Fibroblast of skin of right quadriceps (primary cell): Measurements from ENCODE around the gene PTGDS.

ENCODE experiments used
- DNase-seq: peaks from one replicate; pipeline ENCODE4 v3.0.0-alpha.2; 2013

Gene PTGDS

DNA sequence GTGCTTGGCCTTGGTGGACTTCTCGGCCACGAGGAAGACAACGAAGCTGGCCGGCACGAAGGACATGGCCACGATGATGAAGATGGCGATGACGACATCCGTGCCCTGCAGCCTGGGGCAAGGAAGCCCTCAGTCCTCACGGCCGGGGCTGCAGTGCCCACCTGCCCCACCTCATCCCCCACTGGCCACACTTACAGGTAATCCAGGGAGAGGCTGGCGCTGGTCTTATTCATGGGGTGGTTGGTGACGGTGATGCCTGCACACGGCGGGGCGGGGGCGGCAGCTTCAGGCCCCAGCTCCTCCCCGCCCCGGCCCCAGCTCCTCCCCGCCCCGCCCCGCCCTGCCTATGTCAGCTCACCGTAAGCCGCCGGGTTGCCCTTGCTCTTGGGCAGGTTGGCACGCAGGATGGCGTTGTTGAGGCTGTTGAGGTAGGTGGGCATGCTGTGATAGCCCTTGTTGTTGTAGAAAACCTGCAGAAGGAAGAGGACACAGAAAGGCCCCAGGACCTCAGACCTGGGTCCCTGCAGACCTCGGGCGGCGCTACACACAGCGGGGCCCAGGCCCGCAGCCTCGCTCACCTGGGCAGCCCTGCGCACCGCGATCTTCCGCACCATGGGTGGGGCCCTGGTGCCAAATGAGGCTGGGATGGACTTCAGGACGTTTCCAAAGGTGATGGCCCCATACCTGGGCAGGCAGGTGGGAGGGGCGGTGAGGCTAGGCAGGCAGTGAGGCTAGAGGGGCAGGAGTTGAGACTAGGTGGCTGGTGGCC, 34.8 kb downstream of the PTGDS start:
- no peak for DNase-seq

DNA sequence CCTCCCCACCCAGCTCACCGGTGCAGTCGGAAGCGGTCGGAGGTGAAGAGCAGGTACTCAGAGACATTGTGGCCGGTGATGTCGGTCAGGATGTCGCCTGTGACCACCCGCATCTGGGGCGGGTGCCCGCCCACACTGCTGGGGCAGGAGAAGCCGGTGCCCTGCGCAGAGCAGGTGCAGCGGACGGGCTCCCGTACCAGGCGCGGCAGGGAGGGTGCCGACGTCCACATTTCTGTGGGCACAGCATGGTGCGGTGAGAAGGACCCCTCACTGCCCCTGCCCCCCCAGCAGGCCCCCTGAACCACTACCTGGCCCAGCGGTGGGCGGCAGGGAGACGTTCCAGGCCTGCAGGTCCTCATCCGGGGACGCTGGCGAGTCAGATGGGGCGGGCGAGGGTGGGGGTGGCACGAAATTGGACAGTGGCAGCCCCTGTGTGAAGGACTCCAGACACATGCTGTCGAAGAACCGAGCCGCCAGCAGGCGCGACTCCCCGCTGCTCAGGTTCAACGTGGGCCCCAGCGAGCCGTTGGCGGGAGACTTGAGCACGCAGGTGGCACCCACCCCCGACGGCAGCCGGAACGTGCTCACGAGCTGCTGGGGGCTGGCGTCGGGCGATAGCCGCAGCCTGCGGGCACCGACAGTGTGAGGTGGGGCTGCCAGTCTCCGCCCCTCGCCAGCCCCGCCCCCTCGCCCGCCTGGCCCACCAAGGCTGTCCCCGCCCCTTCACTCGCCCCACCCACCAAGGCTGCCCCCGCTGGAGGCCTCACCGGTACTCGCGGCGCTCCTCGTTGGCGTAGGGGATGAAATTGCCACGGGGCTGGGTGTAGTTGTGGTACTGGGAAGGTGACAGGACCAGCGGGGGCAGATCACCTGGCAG, 35.6 kb downstream of the PTGDS start:
- no peak for DNase-seq

DNA sequence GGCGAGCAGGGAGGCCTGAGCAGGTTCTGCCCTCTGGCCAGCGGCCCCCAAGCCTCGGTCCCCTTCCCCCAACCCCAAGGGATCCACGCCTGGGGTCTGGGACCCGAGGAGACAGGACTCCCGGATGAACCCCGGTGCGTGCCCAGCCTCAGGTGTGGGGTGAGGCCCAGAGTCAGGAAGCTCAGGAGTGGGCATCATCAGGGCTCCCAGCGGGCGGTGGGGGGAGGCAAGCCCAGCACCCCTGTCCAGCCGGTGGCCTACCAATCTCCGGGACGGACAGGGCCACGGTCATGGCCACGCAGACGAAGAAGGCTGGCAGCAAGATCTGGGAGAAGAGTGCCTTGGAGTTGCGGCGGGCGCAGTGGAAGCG, 36.3 kb downstream of the PTGDS start:
- no peak for DNase-seq

DNA sequence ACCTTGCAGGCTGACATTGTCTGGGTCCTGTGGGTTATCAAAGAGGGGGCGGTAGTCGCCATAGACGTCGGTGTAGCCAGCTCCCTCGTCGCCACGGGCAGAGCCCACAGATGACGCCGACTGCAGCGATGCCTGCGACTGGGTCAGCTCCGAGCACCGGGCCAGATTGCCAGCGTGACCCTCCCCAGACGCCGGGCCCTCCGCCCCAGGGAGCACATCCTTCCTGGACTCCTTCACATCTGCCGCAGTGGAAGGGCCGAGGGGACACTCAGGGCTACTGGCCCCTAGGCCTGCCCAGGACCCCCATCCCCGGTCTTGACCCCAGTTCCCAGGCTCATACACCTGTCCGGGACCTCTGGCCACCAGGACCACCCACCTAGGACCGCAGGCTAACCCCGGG, 36.9 kb downstream of the PTGDS start:
- no peak for DNase-seq

DNA sequence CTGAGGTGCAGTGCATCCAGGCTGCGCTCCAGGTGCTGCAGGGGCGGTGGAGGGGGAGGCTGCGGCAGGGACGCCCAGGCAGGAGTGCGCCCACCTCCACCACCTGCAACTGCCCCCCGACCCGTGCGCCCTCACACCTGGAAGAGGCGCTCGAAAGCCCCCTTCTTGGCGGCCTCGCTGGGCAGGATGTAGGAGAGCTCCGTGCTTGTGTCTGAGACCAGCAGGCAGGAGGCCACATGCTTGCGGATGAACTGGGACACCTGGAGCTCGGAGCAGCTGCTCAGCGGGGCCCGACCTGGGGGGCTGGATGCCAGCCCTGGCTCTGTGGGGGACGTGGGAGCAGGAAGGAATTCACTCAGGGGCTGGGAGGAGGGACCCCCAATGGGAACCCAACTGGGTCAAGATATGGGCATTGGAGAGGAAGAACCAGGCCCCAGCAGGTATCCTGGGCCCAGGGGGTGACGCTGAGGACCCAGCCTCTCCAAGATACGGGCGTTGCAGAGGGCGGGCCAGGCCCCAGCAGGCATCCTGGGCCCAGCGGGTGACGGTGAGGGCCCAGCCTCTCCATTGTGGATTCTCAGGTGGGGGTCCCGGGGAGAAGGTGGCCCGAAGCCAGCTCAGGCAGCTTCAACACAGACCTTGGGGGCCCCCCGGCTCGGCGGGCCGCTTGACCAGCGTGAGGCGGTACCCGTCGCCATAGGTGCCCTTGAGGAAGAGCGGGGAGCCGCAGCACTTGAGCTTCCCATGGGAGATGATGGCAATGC, 37.7 kb downstream of the PTGDS start:
- no peak for DNase-seq

DNA sequence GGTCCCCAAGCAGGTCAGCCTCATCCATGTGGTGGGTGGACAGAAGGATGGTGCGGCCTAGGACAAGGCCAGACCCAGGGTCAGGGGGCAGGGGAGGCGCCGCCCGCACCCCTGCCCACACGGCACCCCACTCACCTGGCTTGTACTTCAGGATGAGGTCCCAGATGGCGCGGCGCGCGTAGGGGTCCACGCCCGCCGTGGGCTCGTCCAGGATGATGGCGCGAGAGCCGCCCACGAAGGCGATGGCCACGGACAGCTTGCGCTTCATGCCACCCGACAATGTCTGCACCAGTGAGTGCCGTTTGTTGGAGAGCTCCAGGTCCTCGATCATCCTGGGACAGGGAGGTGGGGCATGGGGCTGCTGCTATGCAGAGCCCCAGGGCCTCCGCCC, 38.2 kb downstream of the PTGDS start:
- DNase-seq = no peak

DNA sequence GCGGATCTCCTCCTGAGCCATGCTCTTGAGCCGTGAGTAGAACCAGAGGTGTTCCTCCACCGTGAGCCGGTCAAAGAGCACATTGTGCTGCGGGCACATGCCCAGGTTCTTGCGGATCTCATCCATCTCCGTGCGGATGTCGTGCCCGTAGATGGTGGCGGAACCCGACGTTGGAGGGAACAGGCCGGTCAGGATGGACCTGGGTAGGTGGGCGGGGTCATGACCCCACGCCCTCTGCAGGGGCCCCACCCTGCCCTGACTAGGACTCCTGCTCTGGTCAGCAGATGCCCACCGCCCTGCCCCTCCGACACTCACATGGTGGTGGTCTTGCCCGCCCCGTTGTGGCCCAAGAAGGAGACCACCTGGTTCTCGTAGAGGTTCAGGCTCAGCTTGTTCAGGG, 38.7 kb downstream of the PTGDS start:
- DNase-seq = no peak

DNA sequence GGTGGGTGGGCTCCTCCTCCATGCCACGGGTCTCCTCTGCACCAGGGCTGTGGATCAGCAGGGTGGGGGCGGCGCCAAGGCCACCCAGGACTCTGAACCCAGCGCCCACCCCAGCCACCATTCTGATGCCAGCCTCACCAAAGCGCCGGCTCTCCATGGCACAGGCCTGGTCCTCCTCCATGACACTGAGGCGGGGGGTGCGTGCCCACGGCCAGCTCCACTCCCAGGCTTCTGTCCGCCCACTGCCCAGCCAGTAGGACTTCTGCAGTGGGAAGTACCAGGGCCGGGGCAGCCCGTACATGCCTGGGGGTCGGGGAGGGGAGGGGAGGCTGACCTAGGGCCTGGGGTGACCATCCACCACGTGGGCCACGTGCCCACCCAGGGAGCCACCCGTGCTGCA, 39.1 kb downstream of the PTGDS start:
- DNase-seq = no peak

DNA sequence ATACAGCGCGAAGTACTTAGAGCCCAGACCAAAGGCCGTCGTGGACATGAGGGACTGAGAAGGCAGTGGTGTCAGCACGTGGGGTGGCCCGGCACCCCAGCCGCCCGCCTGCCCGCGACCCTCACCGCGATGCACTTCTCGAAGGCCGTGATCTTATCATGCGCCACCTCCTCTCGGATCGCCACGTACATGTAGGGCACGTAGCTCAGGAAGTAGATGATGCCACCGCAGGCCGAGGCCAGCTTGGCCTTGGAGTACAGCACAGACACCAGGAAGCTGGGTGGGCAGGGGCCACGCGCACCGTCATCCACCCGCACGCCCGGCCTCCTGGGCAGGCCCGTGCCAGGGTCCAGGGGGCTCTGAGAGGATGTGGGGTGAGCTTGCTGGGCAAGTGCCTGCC, 39.8 kb downstream of the PTGDS start:
- DNase-seq = no peak

DNA sequence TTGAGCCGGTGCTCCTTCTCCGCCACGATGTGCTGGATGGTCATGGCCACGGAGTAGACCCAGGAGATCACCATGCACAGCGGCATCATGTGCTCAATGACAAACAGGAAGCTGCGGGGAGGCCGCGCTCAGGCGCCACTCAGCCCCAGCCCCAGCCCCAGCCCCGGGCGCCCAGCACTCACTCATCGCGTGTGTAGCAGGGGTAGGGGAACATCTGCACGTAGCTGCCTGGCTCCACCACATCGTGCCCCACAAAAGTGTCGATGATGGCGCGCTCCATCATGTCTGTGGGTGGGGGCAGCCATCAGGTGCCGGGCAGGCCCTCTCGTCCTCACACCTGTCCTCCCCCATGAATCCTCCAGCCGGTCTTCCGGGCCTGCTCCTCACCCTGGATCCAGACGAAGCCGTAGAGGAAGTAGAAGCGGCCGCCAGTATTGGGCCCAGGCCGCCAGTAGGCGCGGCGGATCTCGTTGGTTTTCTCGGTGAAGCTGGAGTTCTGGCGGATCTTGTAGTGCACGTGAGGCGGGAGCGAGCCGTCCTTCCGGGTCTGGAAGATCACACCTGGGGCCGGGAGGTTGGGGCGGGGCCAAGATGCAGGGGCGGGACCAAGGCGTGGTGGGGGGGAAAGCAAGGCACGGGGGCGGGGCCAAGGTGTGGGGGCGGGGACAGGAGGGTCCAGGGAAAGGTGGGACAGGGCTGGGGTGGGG, 40.6 kb downstream of the PTGDS start:
- no peak for DNase-seq

DNA sequence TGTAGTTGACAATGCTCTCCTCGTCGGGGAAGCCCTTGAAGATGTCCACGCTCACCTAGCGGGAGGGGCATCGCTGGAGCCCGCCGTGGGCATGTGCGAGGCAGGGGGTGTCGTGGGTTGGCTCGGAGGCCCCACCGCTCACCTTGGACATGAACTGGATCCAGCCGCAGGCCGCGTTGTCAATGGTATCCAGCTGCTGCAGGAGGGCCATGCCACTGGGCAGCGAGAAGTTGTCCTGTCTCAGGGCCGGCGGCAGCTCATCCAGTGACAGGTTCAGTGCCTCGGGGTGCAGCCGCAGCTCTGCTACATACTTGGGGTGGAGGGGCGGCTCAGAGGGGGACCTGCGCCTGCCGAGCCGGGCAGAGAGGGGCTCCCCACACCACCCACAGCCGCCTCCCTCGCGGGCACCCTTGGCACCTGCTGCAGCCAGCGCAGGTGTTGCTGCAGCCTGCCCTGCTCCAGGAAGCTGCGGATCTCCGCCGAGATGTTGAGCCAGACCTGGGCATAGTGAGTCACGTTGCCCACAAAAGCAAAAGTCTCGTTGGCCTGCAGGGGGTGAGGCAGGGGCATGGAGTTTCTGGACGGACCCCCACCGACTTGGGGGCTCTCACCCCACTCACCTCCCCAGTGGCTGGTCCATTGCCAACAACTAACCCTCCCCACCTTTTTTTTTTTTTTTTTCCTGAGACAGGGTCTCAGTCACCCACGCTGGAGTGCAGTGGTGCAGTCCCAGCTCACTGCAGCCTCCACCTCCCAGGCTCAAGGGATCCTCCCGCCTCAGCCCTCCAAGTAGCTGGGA, 41.7 kb downstream of the PTGDS start:
- DNase-seq = no peak

DNA sequence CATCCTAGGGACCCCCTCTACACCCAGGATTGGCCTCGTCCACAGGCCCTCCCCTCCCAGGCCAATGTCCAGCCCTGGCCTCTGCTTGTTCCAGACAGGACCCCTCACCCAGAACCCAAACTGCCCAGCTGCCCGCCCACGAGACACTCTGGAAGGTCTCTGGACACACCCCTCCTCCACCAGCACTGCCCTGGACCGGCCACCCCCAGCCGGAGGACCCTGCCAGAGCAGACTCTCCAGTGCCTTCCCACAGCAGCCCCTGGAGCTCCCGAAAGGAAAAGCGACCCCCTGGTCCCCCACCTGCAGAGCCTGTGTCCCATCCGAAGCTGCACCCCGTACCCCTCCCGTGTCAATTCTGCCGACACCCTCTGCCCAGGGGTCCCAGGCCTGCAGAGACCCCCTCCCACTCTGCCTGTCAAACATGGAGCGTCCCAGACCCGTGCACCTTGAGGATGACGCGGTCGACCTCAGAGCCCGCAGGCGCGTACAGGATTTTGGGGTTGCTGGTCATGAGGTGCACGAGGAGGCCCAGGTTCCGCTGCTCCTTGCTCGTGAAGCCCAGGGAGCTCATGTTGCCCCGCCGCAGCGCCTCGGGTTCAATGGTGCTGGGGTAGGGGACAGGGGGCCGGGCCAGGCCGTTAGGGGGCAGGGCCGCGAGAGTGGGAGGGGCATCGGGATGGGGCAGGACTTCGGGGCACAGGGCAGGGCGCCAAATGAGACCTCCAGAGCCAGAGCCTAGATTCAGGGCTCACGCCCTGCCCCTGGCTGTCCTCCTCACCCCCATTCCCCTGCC, 42.8 kb downstream of the PTGDS start:
- DNase-seq = no peak

DNA sequence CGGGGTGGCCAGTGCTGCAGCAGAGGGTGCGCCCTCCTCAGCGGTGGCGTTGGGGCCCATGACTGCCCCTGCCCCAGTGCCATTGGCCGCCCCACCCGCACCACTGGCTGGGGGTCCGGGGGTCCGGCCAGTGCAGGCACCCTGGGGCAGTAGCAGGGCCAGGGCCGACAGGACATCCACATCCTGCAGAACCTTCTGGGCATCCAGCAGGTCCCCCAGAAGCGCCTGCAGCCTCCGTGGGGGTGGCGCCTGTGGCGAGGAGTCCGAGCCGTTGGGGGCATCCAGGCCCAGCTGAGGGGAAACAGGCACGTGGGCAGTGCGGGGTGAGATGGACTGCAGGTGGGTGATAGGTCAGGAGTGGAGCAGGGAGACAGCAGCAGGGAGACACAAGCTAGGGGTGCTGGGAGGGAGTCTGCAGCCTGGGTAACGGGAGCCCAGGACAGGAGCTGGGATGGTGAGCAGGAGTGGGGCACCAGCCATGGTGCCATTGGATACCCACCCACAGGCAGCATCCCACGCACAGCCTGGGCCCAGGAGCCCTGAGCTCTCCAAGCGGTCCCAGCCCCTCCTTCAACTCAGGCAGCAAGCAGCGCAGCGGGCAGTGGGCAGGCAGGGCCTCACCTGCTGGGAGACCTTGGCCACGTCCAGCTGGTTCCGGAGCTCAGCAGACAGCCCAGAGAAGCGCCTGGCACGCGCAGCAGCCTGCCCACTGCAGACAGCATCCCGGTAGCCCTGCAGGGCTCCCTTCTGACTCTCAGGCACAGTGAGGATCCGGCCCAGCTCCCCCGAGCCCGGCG, 43.7 kb downstream of the PTGDS start:
- no peak for DNase-seq

DNA sequence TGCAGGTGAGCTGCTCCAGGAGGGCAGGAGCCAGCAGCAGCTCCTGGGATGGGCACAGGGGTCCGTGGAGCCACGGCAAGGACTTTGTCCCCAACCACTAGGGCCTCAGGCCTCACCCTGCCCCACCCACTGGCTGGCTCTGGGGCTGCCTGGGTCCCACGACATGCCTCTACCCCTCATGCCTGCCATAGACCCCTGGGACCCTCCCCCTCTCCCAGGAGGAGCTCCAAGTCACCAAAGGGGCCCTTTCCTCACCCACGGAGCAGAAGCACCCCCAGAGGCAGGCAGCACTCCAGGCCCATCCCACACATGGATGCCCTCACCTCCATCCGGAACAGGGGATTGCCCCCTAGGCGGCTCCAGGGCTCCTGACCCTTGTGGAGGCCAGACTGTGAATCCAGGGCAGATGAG, 44.3 kb downstream of the PTGDS start:
- no peak for DNase-seq

DNA sequence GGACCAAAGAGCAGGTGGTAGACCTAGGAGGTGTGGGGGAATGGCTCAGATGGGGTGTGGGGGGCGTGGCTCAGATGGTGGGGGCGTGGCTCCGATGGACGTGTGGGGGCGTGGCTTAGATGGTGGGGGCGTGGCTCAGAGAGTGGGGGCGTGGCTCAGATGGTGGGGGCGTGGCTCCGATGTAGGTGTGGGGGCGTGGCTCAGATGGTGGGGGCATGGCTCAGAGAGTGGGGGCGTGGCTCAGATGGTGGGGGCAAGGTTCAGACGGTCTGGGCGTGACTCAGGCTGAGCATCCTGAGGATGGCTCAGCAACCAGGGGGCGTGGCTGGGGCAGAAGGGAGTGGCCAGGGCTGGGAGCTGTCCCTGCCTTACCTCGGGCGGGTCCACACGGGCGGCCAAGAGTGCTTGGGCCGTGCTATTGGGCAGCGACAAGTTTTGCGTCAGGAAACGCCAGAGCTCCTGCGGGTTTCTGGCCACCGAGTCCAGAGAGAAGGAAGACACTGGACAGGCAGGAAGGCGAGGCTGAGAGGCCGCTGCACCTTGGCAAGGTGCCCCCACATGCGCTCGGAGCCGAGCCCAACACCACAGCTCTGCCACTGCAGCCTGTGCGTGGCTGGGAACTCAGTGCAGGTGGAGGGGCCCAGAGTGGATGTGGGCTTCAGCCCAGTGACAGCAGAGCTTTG, 44.8 kb downstream of the PTGDS start:
- peak; percentile 34 for DNase-seq

DNA sequence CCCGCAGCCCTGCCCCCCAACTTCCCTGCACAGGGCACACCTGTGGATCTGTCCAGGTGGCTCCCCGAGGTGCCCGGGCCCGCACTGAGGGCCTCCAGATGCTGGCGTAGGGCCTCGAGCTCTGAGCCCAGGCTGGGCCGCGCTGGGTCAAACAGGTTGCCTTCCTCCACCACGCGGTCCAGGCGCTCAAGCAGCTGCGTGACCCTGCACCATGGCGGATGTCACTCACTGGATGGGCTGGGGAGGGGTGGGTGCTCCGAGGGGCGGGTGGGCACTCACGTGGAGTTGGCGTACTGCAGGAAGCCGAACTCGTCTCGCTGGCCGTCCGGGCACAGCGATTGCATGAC, 45.3 kb downstream of the PTGDS start:
- no peak for DNase-seq

DNA sequence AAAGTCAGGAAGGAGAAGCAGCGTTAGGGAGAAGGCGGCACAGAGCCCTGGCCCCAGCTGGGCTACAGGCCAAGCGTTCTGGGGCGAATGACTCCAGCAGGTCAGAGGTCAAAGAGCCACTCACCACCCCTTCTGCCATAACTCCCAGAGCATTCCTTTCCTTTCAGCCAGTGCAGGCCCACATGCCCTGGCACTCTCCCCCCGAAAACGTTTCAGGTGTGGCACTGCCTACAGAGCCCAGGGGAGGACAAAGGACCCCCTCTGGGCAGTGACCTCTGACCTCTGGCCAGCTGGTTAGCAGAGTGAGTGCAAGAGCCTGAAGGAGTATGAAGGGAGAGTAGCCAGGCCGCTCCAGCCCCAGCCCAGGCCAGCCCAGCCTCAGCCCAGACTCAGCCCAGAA, 45.9 kb downstream of the PTGDS start:
- no peak for DNase-seq

DNA sequence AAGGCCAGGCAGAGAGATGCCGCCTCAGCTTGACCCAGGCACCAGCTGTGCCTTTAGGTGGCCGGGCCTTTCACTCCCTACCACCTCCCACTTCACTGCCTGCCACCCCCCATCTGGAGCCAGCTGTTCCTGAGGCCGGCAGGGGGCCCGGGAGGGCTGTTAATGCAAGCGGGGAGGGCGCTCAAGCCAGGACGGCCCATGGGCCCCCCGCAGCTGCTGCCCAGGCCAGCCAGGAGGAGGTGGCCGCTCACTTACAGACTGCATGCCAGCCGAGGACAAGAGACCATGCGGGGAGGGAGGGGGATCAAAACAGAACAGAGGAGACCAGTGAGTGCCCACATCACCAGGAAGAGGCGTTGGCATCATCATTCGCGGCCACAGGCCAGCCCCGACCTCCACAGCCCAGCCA, 46.3 kb downstream of the PTGDS start:
- no peak for DNase-seq

DNA sequence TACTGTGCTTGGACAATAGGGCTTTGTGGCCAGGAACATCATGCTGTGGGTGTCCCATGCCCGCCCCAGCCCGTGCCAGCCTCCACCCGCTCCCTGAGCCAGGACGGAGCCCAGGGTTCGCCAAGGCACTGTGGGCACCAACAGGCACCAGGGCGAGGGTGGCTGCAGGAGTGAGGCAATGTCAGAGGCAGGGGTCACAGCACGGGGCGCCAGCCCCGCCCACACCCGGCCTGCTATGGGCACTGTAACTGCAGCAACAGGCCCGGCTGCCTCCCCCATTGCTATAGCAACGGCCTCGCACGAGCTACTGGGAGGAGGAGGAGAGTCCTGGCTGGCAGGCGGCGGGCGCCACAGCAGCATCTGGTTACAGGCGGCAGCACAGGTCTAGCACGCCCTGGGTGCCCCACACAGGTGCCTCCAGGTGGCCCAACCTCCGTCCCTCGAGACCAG, 48.2 kb downstream of the PTGDS start:
- no peak for DNase-seq

DNA sequence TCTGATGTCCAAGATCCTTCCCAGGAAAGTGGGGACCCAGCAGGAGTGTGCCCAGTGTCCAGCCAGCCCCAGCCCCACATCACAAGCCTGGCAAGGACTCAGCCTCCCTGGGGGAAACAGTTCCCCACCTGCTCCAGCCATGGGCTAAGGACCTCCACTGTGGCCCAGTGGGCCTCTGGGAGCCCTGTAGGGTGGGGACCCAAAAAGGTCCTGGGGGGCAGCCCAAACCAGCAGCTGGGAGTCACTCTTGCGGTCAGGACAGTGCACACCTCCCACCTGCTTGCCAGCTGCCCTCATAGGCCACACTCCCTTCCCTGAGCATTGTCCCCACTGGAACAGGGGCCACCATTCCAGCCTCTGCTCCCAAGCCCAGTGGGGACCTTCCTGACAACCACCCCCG, 49.1 kb downstream of the PTGDS start:
- no peak for DNase-seq
